CD14-positive monocyte (primary cell): ENCODE results near the gene CUX1. TPM values are rescaled to one million over a fixed set of nuclear protein-coding genes. Genes with fewer than 3 reads are reported as not detected.

Experiments used
- DNase-seq, 3 donors: peaks; one replicate each; pipeline ENCODE4 v3.0.0-alpha.2; 2011 to 2022
- H2AFZ ChIP-seq: 2 replicates; pipeline ENCODE4 v1.6.0; 2012; ENCODE audit warnings: mild to moderate bottlenecking, low read depth, low read length, inconsistent platforms; ENCODE audit not compliant: insufficient read depth, poor library complexity, severe bottlenecking
- H3K27ac ChIP-seq, 2 donors: 1 replicate in 1 of 2; 2 replicates in 1 of 2; pipeline ENCODE4 v1.5.1; 2012 to 2013; ENCODE audit warnings: low read length in 2 of 2, control low read depth in 1 of 2, inconsistent platforms in 1 of 2, low read depth in 1 of 2, mild to moderate bottlenecking in 1 of 2
- H3K27me3 ChIP-seq, 2 donors: one replicate each; pipeline versions ENCODE4 v1.6.0 to v1.6.1; 2011 to 2013; ENCODE audit warnings: low read length in 2 of 2; ENCODE audit not compliant: control insufficient read depth in 2 of 2, insufficient read depth in 2 of 2
- H3K36me3 ChIP-seq, 2 donors: replicated peaks in 1 of 2; 1 replicate in 1 of 2; 2 replicates in 1 of 2; pipeline versions ENCODE4 v1.5.1 to v1.6.1; 2012 to 2013; ENCODE audit warnings: low read length in 2 of 2, control low read depth in 1 of 2, inconsistent platforms in 1 of 2, mild to moderate bottlenecking in 1 of 2; ENCODE audit not compliant: insufficient read depth in 2 of 2, control insufficient read depth in 1 of 2
- H3K4me1 ChIP-seq, 2 donors: 1 replicate in 1 of 2; 2 replicates in 1 of 2; pipeline versions ENCODE4 v1.5.1 to v1.6.1; 2012 to 2013; ENCODE audit warnings: low read length in 2 of 2, control low read depth in 1 of 2, inconsistent platforms in 1 of 2, mild to moderate bottlenecking in 1 of 2, moderate library complexity in 1 of 2; ENCODE audit not compliant: insufficient read depth in 2 of 2, control insufficient read depth in 1 of 2
- H3K4me2 ChIP-seq: replicated peaks from 2 replicates; pipeline ENCODE3; 2012; ENCODE audit warnings: low read length, moderate library complexity, mild to moderate bottlenecking; ENCODE audit not compliant: poor library complexity, severe bottlenecking; ENCODE audit errors: extremely low read depth
- H3K4me3 ChIP-seq, 3 experiments: fragments of 200-600 bp in 1 of 3; sonication (generic) in 1 of 3; replicated peaks in 1 of 3; 1 replicate in 2 of 3; 2 replicates in 1 of 3; pipeline ENCODE4 v1.5.1; 2011 to 2013; ENCODE audit warnings: low read length in 3 of 3, mild to moderate bottlenecking in 3 of 3, control low read depth in 2 of 3, low read depth in 2 of 3, inconsistent platforms in 1 of 3, moderate library complexity in 1 of 3
- H3K79me2 ChIP-seq: 2 replicates; pipeline ENCODE4 v1.6.0; 2012; ENCODE audit warnings: mild to moderate bottlenecking, control low read depth, inconsistent platforms, low read length, moderate library complexity; ENCODE audit not compliant: insufficient read depth
- H3K9ac ChIP-seq: 2 replicates; pipeline ENCODE4 v1.6.0; 2017; ENCODE audit warnings: low read length, mild to moderate bottlenecking; ENCODE audit not compliant: insufficient read depth, poor library complexity, severe bottlenecking
- H3K9me3 ChIP-seq, 2 donors: replicated peaks in 1 of 2; 1 replicate in 1 of 2; 2 replicates in 1 of 2; pipeline versions ENCODE4 v1.5.1 to v1.6.1; 2012 to 2013; ENCODE audit warnings: low read length in 2 of 2, control low read depth in 1 of 2; ENCODE audit not compliant: control insufficient read depth in 1 of 2, insufficient read depth in 1 of 2
- H4K20me1 ChIP-seq: 2 replicates; pipeline ENCODE4 v1.6.0; 2012; ENCODE audit warnings: mild to moderate bottlenecking, low read length, control low read depth, moderate library complexity; ENCODE audit not compliant: insufficient read depth
- H3K27ac Mint-ChIP-seq, 7 donors: one replicate each; pipeline ENCODE4 v1.8.0; 2020; ENCODE audit warnings: mild to moderate bottlenecking in 7 of 7, mixed read lengths in 7 of 7, moderate library complexity in 6 of 7, inconsistent platforms in 2 of 7
- H3K27me3 Mint-ChIP-seq, 3 donors: one replicate each; pipeline ENCODE4 v1.8.0; 2021 to 2022; ENCODE audit warnings: low read depth in 3 of 3, mild to moderate bottlenecking in 3 of 3, mixed read lengths in 3 of 3, moderate library complexity in 3 of 3, inconsistent platforms in 1 of 3
- H3K36me3 Mint-ChIP-seq, 2 donors: one replicate each; pipeline ENCODE4 v1.8.0; 2020; ENCODE audit warnings: mixed read lengths in 2 of 2, inconsistent platforms in 1 of 2, mild to moderate bottlenecking in 1 of 2
- H3K4me1 Mint-ChIP-seq: one replicate; pipeline ENCODE4 v1.8.0; 2020; ENCODE audit warnings: mild to moderate bottlenecking, mixed read lengths
- H3K4me3 Mint-ChIP-seq, 2 donors: one replicate each; pipeline ENCODE4 v1.8.0; 2020; ENCODE audit warnings: mild to moderate bottlenecking in 2 of 2, mixed read lengths in 2 of 2, moderate library complexity in 1 of 2
- H3K9me3 Mint-ChIP-seq, 7 donors: one replicate each; pipeline ENCODE4 v1.8.0; 2020 to 2022; ENCODE audit warnings: mixed read lengths in 7 of 7, mild to moderate bottlenecking in 6 of 7, moderate library complexity in 6 of 7, inconsistent platforms in 2 of 7
- CTCF ChIP-seq: fragments of 200-600 bp; IDR thresholded peaks from one replicate; pipeline ENCODE4 v1.8.0; 2022; ENCODE audit warnings: antibody characterized with exemption, mild to moderate bottlenecking
- WGBS: methylation state at CpG from one replicate; pipeline ENCODE4 v1.1.5; 2013; ENCODE audit warnings: missing lambda C conversion rate; ENCODE audit not compliant: insufficient coverage; 5-methylcytosine and 5-hydroxymethylcytosine counted together
- intact Hi-C, 2 donors: fragments of 100-400 bp; cut with micrococcal nuclease; formaldehyde crosslinking; loops; one replicate each; pipeline versions ENCODE4 v1.15.0 to v1.15.1; 2023
- polyA plus RNA-seq, 3 donors: library from polyadenylated mRNA; depleted of rRNA in 1 of 3; unstranded in 2 of 3; stranded (reverse) in 1 of 3; fragments of 300-500 nt in 2 of 3; fragments of >200 nt in 1 of 3; fragmentation: Illumina TruSeq in 2 of 3; gene quantifications; 1 replicate in 2 of 3; 2 replicates in 1 of 3; pipeline ENCODE4 v1.2.3, GENCODE V29; 2012 to 2021

The CUX1 gene
- polyA plus RNA-seq, 3 donors = 17.6 to 38.0 (median 28.0) TPM

- Histone ChIP-seq H3K36me3 (no peaks in the 10 kb centered on the region), H3K9ac (no peak overlapping the region), H2AFZ (no peak overlapping the region), H3K4me2 (no peak overlapping the region), H3K79me2 (no peaks in the 10 kb centered on the region), H3K27ac (no peak overlapping the region), H3K4me3 (no peak overlapping the region), H4K20me1 (no peaks in the 10 kb centered on the region), H3K4me1 (no peaks in the 10 kb centered on the region), H3K9me3 (no peaks in the 10 kb centered on the region), H3K27me3 (no peaks in the 10 kb centered on the region)
- H3K4me1 Mint-ChIP-seq = peaks cover 2% of the 10 kb centered on the region
- H3K27me3 Mint-ChIP-seq = peaks cover 2 to 4% (median 4%) of the 10 kb centered on the region in 3 donors
- no peak overlapping the region for H3K4me3 Mint-ChIP-seq
- H3K27ac Mint-ChIP-seq = no peak overlapping the region
- peaks cover 0 to 2% of the 10 kb centered on the region in 2 donors for H3K36me3 Mint-ChIP-seq
- 81% methylated on average over 10 of the region's 13 CpGs for WGBS
- no peak for DNase-seq
- H3K9me3 Mint-ChIP-seq = no peaks in the 10 kb centered on the region
- intact Hi-C loops = loop anchor here in 1 of 2 donors (10.0 kb wide), 1 partner anchor 906 kb away; the partner anchor contains the start of gene COL26A1
- TF ChIP-seq CTCF = no peak
These were observed 452.9 kb downstream of the CUX1 start for GRCh38 chr7:102270178-102270887.

- no peaks in the 10 kb centered on the region for H3K4me1 ChIP-seq
- no peaks in the 10 kb centered on the region for H4K20me1 ChIP-seq
- H3K36me3 Mint-ChIP-seq = peaks cover 0 to 4% of the 10 kb centered on the region in 2 donors
- H3K4me3 ChIP-seq = no peak overlapping the region
- peaks cover 2% of the 10 kb centered on the region for H3K4me1 Mint-ChIP-seq
- H3K4me2 ChIP-seq = no peak overlapping the region
- no peak overlapping the region for H3K27ac Mint-ChIP-seq
- H3K9me3 ChIP-seq = no peaks in the 10 kb centered on the region
- H3K4me3 Mint-ChIP-seq = no peak overlapping the region
- H3K36me3 ChIP-seq = no peaks in the 10 kb centered on the region
- H3K27ac ChIP-seq = no peak overlapping the region
- DNase-seq = no peak
- no peaks in the 10 kb centered on the region for H3K27me3 ChIP-seq
- no peak overlapping the region for H3K9ac ChIP-seq
- H2AFZ ChIP-seq = no peak overlapping the region
- H3K79me2 ChIP-seq = no peaks in the 10 kb centered on the region
- 100% methylated on average over 4 of the region's 10 CpGs for WGBS
- no peak for TF ChIP-seq CTCF
- H3K27me3 Mint-ChIP-seq = peaks cover 2 to 4% (median 4%) of the 10 kb centered on the region in 3 donors
- no peaks in the 10 kb centered on the region for H3K9me3 Mint-ChIP-seq
- intact Hi-C loops = loop anchor here in 1 of 2 donors (10.0 kb wide), 1 partner anchor 906 kb away; the partner anchor contains the start of gene COL26A1
These were observed 453.9 kb downstream of the CUX1 start for GRCh38 chr7:102271158-102271798.
